GM12801 (cell line): Measurements from ENCODE around the gene COL25A1.

ENCODE experiments used
- TF ChIP-seq, protein P1 (sequence below): IDR thresholded peaks from one replicate; pipeline ENCODE4 v1.5.1; 2011; ENCODE audit warnings: control low read depth; ENCODE audit not compliant: insufficient read length; ENCODE audit errors: extremely low read depth

COL25A1 gene

DNA sequence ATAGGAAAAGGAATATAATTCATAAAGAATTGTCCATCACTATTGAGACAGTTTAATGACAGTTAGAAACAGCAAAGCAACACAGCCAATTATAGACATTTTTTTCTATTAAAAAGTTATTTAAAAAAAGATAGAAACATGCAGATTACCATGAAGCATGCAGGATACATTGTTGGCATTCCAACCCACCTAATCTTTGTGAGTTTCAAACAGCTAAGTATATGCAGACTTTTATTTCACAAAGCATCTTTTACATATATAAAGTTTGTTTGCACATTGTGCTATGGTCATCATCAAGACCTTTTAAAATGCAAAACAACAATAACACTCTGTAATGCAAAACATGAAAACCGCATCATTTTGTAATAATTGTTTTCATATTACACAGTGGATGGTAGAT lies 413.7 kb downstream of the COL25A1 start:
- TF ChIP-seq, protein P1, sequence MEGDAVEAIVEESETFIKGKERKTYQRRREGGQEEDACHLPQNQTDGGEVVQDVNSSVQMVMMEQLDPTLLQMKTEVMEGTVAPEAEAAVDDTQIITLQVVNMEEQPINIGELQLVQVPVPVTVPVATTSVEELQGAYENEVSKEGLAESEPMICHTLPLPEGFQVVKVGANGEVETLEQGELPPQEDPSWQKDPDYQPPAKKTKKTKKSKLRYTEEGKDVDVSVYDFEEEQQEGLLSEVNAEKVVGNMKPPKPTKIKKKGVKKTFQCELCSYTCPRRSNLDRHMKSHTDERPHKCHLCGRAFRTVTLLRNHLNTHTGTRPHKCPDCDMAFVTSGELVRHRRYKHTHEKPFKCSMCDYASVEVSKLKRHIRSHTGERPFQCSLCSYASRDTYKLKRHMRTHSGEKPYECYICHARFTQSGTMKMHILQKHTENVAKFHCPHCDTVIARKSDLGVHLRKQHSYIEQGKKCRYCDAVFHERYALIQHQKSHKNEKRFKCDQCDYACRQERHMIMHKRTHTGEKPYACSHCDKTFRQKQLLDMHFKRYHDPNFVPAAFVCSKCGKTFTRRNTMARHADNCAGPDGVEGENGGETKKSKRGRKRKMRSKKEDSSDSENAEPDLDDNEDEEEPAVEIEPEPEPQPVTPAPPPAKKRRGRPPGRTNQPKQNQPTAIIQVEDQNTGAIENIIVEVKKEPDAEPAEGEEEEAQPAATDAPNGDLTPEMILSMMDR, result no peak

GRCh38 chr4:108887034-108887433 lies 415.4 kb downstream of the COL25A1 start:
- TF ChIP-seq, protein P1, result no peak

- TF ChIP-seq, protein P1, result no peak
Observed at GRCh38 chr4:108885211-108885610, 417.2 kb downstream of the COL25A1 start.

GRCh38 chr4:108884596-108884995 lies 417.9 kb downstream of the COL25A1 start:
- TF ChIP-seq, protein P1, result no peak

- TF ChIP-seq, protein P1, result no peak
Observed at GRCh38 chr4:108881986-108882385, 420.5 kb downstream of the COL25A1 start.

DNA sequence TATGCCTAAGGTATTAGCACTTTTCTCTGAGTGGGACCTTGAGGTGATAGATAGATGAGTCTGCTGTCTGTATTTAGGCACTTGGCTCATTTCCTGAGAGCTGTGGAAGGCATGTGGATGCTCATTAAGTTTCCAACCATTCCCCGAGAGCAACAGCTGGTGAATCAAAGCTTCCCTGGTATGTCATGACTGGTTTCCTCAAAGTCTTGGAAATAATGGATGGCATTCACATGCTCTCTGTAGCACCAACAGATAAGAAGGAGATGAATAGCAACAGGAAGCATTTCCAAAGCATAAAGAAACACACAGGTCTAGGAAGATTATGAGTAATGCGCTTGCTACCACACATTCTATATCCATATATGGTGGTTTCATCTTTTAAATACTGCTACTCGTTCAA lies 421.3 kb downstream of the COL25A1 start:
- TF ChIP-seq, protein P1, result no peak

DNA sequence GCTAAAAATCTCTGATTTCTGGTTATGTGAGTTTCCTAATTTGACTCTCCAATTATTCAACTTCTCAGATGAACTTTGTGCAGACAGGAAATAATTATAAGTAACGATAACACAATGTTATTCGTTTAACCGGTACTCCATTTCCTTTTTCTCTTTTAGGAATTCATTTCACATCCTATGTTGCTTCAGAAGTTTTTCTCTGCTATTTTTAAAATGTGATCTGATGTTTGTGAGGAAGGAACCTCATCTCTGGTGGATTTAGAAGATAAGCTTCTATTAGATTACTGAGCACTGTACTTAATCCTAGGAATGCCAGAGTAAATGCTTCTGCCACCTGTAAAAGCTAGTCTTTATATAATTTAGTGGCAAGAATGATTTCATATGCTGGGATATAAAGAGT lies 423.7 kb downstream of the COL25A1 start:
- TF ChIP-seq, protein P1, result no peak

DNA sequence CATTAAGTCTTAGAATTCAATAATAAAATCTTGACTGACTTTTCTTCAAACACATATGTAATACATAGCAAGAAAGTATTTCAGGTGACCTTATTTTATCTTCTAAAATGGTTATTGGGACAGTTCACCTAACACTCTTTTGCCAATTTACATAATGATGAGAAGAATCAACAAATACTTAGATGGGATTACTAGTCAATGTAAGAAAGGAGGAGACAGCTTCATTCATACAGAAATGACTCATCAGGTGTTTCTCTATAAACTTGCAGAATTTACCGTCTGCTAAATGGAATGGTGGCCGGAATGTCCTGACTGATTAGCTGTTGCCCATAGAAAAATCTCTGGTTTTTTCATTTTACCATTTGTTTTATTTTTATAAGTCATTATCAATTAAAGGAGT lies 424.6 kb downstream of the COL25A1 start:
- TF ChIP-seq, protein P1, result no peak
